ENCODE results near the gene VSX2. TPM values are rescaled to one million over a fixed set of nuclear protein-coding genes. Genes with fewer than 3 reads are reported as not detected.

Gene VSX2
- total and polyA plus RNA-seq, 2 experiments from 2014 or later: 0.49 to 0.52 TPM

- DNase-seq (ENCODE audit: low spot score): no peak
- TF ChIP-seq CREB1 (CRISPR knock-in tag; IDR thresholded peaks at IDR 0.05; ENCODE audit: low read depth): no peak
- TF ChIP-seq, protein P1, sequence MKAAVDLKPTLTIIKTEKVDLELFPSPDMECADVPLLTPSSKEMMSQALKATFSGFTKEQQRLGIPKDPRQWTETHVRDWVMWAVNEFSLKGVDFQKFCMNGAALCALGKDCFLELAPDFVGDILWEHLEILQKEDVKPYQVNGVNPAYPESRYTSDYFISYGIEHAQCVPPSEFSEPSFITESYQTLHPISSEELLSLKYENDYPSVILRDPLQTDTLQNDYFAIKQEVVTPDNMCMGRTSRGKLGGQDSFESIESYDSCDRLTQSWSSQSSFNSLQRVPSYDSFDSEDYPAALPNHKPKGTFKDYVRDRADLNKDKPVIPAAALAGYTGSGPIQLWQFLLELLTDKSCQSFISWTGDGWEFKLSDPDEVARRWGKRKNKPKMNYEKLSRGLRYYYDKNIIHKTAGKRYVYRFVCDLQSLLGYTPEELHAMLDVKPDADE (IDR thresholded peaks at IDR 0.05): no peak
- no peak for TF ChIP-seq POLR2AphosphoS5 (IDR thresholded peaks at IDR 0.05; ENCODE audit: low read depth)
- no peak for TF ChIP-seq EZH2 (IDR thresholded peaks at IDR 0.05; ENCODE audit: low read depth, unreplicated experiment)
- no peak for TF ChIP-seq ZNF114 (CRISPR knock-in tag; IDR thresholded peaks at IDR 0.05)
- TF ChIP-seq, protein P2, sequence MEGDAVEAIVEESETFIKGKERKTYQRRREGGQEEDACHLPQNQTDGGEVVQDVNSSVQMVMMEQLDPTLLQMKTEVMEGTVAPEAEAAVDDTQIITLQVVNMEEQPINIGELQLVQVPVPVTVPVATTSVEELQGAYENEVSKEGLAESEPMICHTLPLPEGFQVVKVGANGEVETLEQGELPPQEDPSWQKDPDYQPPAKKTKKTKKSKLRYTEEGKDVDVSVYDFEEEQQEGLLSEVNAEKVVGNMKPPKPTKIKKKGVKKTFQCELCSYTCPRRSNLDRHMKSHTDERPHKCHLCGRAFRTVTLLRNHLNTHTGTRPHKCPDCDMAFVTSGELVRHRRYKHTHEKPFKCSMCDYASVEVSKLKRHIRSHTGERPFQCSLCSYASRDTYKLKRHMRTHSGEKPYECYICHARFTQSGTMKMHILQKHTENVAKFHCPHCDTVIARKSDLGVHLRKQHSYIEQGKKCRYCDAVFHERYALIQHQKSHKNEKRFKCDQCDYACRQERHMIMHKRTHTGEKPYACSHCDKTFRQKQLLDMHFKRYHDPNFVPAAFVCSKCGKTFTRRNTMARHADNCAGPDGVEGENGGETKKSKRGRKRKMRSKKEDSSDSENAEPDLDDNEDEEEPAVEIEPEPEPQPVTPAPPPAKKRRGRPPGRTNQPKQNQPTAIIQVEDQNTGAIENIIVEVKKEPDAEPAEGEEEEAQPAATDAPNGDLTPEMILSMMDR (conservative IDR thresholded peaks at IDR 0.05; ENCODE audit: low read depth in 2 of 2): no peak
- no peak for TF ChIP-seq ZNF331 (CRISPR knock-in tag; IDR thresholded peaks at IDR 0.05; ENCODE audit: low read depth)
- no peak for TF ChIP-seq EZH2phosphoT487 (IDR thresholded peaks at IDR 0.05; ENCODE audit: unreplicated experiment)
- no peak for TF ChIP-seq ZNF462 (CRISPR knock-in tag; IDR thresholded peaks at IDR 0.05)
- no peak for TF ChIP-seq STAT1 (IDR thresholded peaks at IDR 0.05; ENCODE audit: unreplicated experiment)
- TF ChIP-seq, protein P3, sequence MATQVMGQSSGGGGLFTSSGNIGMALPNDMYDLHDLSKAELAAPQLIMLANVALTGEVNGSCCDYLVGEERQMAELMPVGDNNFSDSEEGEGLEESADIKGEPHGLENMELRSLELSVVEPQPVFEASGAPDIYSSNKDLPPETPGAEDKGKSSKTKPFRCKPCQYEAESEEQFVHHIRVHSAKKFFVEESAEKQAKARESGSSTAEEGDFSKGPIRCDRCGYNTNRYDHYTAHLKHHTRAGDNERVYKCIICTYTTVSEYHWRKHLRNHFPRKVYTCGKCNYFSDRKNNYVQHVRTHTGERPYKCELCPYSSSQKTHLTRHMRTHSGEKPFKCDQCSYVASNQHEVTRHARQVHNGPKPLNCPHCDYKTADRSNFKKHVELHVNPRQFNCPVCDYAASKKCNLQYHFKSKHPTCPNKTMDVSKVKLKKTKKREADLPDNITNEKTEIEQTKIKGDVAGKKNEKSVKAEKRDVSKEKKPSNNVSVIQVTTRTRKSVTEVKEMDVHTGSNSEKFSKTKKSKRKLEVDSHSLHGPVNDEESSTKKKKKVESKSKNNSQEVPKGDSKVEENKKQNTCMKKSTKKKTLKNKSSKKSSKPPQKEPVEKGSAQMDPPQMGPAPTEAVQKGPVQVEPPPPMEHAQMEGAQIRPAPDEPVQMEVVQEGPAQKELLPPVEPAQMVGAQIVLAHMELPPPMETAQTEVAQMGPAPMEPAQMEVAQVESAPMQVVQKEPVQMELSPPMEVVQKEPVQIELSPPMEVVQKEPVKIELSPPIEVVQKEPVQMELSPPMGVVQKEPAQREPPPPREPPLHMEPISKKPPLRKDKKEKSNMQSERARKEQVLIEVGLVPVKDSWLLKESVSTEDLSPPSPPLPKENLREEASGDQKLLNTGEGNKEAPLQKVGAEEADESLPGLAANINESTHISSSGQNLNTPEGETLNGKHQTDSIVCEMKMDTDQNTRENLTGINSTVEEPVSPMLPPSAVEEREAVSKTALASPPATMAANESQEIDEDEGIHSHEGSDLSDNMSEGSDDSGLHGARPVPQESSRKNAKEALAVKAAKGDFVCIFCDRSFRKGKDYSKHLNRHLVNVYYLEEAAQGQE (IDR thresholded peaks at IDR 0.05; ENCODE audit: unreplicated experiment): no peak
- H3K27ac Mint-ChIP-seq: no peak overlapping the region
- Histone ChIP-seq H3F3A (replicated peaks; ENCODE audit: low read depth) (peaks cover 23% of the 10 kb centered on the region; the same call in 1 of the 2 replicates), H3K4me3 (no peak overlapping the region), H4K20me1 (replicated peaks; ENCODE audit: insufficient read depth) (peaks cover 32% of the 10 kb centered on the region), H3K27me3 (ENCODE audit: insufficient read depth) (no peaks in the 10 kb centered on the region), H3K79me2 (replicated peaks; ENCODE audit: insufficient read depth) (peaks cover 28% of the 10 kb centered on the region), H2AFZ (no peak overlapping the region), H3K9me2 (ENCODE audit: insufficient read depth) (no peaks in the 10 kb centered on the region), H3K4me2 (no peak overlapping the region), H3K27ac (ENCODE audit: low read depth) (no peak overlapping the region), H3K36me3 (ENCODE audit: insufficient read depth) (peaks cover 33% of the 10 kb centered on the region), H3K4me1 (ENCODE audit: insufficient read depth) (0 out of 2 replicates have a peak, but pooled peaks cover 4% of the 10 kb centered on the region)
- H3K27me3 Mint-ChIP-seq (ENCODE audit: insufficient read depth, low read depth, poor library complexity): peaks cover 3% of the 10 kb centered on the region
- H3K4me3 Mint-ChIP-seq: no peak overlapping the region
- peaks cover 84% of the 10 kb centered on the region for H3K36me3 Mint-ChIP-seq (ENCODE audit: low read depth)
- H3K9me3 Mint-ChIP-seq: no peaks in the 10 kb centered on the region
- peaks cover 16% of the 10 kb centered on the region for H3K4me1 Mint-ChIP-seq
- ATAC-seq: no peak
These were observed 54.4 kb downstream of the VSX2 start for GRCh38 chr14:74293606-74294005.
